NCI-H82 treated with DMSO at 0.1 percent for 48 hours (cell line): ENCODE data around the gene RGL3.
A peak's percentile ranks its signal among the peaks of the same experiment; 100 is the strongest.
"Not testable (repeated sequence)": the region's sequence is repeated elsewhere in the genome, so short reads cannot be mapped to it uniquely, and the experiment has no call there.

Source experiments
- DNase-seq: peaks from one replicate; lab custom pipeline; 2025; ENCODE audit not compliant: unreplicated experiment; lab: John Stamatoyannopoulos, UW

The RGL3 gene

DNA sequence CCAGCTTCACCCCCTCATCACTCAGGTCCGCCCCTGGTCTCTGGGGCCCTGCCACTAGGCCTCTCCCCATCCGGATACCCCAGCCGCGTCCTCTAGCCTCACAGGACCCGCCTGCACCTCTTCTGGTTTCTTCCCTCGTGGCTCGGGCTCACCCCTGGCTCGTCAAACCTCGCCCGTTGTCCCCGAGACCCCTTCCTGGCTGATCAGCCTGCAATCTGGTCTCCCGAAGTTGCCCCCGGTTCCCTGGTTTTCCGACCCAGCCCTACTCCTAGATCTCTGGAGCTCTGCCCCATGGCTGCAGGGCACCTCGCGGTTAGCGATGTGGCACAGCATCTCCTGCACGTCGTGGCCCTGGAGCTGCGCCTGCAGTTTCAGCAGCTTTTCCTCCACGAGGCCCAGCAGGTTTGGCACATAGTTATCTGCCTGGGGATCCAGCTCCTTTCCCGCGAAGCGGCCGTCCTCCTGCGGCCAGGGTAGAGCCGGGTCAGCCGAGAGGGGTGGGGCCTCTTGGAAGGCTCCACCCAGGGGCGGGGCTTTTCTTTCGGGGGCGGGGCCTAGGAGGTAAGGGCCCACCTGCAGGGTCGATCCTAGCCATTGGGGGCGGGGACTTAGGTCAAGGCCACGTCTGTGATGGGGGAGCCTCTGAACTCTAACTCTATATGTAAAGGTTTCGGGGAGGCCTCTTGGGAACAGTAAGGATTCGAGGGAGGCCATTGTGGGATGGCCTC, 2.4 kb upstream of the RGL3 start:
- no peak for DNase-seq

GRCh38 chr19:11420429-11421370, 1.6 kb upstream of the RGL3 start:
- DNase-seq: no peak

DNA sequence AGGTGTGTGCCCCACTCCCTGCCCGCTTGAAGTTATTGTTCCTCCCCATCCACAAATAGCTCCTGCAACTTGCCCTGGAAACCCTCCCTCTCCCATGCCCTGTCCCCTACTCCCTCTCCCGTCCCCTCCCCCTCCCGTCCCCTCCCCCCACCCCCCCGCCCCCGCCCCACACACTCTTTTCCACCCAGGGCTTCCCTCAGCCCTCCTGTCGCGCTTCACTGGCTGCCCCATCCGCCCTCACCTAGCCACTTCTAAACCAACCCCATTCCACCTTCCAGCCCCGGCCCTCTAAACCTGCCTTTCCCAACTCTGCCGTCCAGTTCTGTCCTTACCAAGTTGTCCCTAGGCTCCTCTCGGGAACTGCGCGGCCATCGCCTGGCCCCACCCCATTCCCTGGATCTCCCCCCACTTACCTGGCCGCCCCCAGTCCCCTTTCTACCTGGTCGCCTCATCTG, 993 bp downstream of the RGL3 start:
- no peak for DNase-seq

- no peak for DNase-seq
Measured at GRCh38 chr19:11416346-11417052, 2.6 kb downstream of the RGL3 start.

DNA sequence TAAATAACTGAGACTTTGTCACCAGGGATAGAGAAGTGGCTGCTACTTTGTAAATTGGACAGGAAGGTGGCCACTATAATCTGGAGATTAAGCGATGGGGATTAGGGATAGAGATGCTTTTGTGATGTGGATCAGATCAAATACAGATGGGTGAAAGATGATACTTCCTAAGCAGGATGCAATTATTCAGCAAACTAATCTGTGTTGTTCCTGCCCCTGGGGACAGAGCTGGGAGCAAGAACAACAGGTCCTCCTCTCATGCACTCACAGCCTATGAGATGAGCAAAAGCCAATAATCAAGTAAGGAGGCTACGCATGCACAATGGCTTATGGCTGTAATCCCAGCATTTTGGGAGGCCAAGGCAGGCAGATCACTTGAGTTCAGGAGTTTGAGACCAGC, 4.6 kb downstream of the RGL3 start:
- peak; percentile 96 for DNase-seq

DNA sequence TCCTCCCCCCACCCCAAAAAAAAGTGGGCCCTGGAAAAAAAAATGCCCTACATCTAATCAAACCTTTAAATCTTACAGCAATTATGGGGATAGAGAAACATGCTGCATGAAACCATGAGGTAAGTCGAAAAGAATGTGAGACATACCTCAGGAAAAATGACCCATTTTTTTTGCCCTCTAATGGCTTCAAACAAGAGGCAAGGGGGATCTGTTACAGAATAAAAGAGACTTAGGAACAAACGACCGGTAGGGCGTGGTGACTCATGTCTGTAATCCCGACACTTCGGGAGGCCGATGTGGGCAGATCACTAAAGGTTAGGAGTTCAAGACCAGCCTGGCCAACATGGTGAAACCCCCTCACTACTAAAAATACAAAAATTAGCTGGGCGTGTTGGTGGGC, 8.4 kb downstream of the RGL3 start:
- DNase-seq: no peak

DNA sequence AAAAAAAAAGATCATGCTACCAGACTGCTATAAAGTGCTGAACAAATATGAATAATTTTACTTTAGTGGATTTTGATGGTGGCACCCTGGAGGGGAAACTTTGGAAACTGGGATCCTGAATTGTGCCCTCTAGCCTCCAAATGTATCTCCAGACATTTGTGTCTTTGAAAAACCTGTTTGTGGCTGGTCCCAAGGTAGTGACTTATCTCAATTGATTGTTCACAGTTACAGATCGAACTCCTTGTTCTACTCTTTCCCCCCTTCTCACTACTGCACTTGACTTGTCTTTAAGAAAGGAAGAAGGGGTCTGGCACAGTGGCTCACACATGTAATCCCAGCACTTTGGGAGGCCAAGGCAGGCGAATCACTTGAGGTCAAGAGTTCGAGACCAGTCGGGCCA, 10.5 kb downstream of the RGL3 start:
- DNase-seq: no peak

- not testable (repeated sequence) for DNase-seq
Measured at GRCh38 chr19:11406703-11407236, 12.3 kb downstream of the RGL3 start.

- DNase-seq: no peak
Measured at GRCh38 chr19:11405846-11406643, 13.1 kb downstream of the RGL3 start.

- DNase-seq: no peak
Measured at GRCh38 chr19:11404588-11405222, 14.4 kb downstream of the RGL3 start.

- no peak for DNase-seq
Measured at GRCh38 chr19:11401808-11402543, 17.1 kb downstream of the RGL3 start.

GRCh38 chr19:11400798-11401197, 18.3 kb downstream of the RGL3 start:
- no peak for DNase-seq

- DNase-seq: no peak
Measured at GRCh38 chr19:11399667-11400066, 19.4 kb downstream of the RGL3 start.

- no peak for DNase-seq
Measured at GRCh38 chr19:11397089-11397610, 22.0 kb downstream of the RGL3 start.

- no peak for DNase-seq
Measured at GRCh38 chr19:11390933-11391680, 28.0 kb downstream of the RGL3 start.

GRCh38 chr19:11390359-11390758, 28.8 kb downstream of the RGL3 start:
- no peak for DNase-seq

- no peak for DNase-seq
Measured at GRCh38 chr19:11387162-11388034, 31.7 kb downstream of the RGL3 start.
